HG02623 (cell line): ENCODE results near the gene TAS2R14.

Experiments
- ATAC-seq: cut with Tn5 transposase; IDR thresholded peaks from one replicate; pipeline ENCODE4 v1.9.1; 2021; ENCODE audit warnings: moderate library complexity; ENCODE audit not compliant: unreplicated experiment

TAS2R14 gene, protein sequence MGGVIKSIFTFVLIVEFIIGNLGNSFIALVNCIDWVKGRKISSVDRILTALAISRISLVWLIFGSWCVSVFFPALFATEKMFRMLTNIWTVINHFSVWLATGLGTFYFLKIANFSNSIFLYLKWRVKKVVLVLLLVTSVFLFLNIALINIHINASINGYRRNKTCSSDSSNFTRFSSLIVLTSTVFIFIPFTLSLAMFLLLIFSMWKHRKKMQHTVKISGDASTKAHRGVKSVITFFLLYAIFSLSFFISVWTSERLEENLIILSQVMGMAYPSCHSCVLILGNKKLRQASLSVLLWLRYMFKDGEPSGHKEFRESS

DNA sequence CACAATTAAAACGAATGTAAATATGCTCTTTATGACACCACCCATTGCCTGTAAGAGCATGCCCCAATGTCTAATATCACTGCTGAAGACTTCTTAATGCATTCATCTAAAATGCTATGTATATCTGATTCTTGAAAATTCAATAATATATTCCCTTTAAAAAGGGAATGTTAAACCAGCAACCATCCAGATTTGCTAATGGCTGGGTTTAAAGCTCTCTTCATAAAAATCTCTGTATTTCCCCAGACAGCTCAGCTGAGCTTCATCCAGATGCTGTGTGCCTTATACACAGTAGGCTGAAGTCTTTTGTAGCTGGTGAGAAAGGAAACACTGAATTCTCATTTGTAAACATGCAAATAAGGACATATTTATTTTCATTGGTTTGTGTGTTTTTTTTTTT is at the start of gene TAS2R14:
Gene TAS2R14, minus strand, starts transcription at position 101 of the 400 bp plus-strand sequence. Its CDS starts 56 bp downstream, at position 45.
- no peak for ATAC-seq

DNA sequence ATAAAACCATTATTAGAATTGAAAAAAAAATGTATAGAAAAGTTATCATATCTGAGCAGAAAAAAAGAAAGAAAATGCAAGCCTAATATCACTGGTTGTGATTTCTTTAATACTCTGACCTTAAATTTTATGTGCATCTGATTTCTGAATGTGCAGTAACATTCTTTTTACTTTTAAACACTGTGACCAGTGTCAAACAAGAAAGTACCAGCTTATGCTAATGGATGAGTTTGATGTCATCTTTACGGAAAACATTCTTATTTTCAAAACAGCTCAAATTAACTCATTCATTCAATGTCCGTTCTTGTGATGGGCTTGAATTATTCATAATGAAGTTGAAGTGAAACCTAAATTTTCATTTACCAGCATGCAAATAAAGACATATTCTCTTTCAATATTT is 47.7 kb upstream of the TAS2R14 start, which contains the start of gene TAS2R50:
Gene TAS2R50, minus strand, starts transcription at position 101 of the 400 bp plus-strand sequence. Its CDS starts 52 bp downstream, at position 49.
- ATAC-seq, result no peak

DNA sequence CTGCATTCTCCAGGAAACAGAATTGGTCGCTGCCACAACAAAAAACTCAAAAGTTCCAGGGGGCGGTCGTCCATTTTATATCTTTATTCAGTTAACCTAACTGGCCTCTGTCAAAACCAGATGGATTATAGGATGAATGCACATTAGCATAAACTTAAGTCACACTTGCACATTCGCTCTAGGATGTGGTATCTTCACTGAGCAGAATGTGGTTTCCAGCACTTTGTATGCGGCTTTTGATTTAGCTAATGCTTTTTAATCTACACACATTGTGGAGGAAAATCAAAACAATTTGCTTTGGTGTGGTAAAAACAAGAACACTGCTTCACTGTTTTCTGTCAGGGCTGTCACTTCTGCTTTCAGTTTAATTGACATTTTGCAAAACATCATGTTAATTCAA is 43.2 kb upstream of the TAS2R14 start:
- ATAC-seq, result no peak

DNA sequence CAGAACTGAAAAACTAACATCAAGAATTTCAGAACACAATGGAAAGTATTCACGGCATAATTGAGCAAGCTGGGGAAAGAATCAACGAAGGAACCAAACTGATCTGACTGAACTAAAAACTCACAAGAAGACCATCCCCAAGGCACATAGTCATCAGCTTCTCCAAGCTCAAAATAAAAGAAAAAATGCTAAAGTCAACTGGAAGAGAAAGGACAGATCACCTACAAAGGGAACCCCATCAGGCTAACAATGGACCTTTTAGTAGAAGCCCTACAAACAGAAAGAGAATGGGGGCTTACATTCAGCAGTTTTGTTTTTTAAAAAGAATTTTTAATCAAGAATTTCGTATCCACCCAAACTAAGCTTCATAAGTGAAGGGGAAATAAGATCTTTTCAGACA is 35.9 kb upstream of the TAS2R14 start:
- ATAC-seq, result no peak

DNA sequence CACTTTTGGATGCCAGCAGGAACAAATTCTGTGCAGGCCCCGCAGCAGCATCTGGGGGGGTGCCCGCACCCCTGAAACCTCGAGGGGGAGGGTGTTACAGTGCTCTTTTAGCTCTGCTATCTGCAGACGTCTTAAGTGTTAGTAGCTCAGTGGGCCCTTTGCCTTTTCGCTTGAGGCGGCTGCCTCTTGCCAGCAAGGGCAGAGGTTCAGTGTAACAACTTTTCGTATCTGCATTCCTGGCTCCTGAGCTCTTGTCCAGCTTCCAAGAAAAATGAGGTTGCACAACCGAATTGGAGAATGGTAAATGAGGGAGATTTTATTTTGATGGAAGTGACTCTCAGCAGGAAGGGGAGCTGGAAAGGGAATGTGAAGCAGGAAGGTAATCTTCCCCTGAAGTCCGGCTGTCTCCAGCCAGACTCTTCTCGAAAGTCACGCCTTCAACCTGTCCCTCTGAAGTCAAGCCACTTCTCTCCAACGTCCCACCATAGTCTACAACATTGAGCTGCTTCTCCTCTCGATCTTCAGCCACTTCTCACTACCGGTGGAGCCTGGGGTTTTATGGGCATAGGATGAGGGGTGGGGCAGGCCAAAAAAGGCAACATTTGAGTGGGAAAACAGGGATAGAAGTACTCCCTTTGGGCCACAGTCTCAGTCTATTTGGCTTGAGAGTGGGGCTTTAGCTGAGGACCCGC is 29.8 kb upstream of the TAS2R14 start:
- ATAC-seq, result no peak

DNA sequence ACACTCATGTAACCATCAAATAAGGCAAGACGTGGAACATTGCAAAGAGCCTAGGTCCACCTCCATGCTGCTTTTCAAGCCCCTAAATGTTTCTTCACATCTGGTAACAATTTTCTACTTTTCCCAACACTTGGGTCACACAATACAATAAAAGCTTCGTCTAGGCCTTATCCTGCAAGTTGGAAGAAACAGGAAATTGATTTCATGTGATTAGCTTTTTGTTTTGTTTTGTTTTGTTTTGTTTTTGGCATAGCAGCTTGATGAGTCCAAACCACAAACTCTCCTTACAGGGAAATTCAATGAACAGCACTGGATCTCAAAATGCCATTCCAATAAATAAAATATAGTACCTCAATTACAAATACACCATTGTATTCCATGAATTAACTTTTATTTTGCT is 28.3 kb upstream of the TAS2R14 start:
- no peak for ATAC-seq

DNA sequence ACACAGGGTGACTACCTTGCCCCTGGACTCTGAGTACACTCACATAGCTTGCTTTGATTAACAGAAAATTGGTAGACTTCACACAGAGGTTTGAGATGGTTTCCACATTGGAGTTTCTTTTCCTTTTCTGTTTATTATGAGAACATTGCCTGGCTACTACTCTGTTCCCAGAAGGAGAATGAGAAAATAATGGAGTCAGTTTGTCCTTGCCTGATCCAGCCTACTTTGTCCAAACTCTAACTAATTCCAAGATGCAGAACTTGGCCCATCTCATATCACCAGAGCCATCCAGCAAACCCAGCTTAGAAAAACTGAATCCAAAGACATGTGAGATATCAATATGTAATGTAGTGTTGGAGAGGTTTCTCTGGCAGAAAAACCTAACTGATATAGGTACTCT is 27.3 kb upstream of the TAS2R14 start:
- no peak for ATAC-seq

DNA sequence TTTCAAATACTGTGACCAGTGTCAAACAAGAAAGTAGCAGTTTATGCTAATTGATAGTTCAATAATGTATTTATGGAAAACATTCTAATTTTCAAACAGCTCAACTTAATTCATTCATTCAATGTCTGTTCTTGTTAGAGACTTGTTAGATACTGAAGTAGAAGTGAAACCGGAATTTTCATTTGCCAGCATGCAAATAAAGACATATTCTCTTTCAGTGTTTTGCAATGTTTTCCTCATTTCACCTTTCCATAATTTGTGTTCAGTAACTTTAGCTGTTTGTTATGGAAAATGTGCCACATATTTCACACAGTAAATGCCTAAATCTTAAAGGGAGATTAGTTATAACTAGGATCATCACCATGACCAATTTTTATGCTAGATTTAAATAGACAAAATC is 26.4 kb upstream of the TAS2R14 start:
- no peak for ATAC-seq

DNA sequence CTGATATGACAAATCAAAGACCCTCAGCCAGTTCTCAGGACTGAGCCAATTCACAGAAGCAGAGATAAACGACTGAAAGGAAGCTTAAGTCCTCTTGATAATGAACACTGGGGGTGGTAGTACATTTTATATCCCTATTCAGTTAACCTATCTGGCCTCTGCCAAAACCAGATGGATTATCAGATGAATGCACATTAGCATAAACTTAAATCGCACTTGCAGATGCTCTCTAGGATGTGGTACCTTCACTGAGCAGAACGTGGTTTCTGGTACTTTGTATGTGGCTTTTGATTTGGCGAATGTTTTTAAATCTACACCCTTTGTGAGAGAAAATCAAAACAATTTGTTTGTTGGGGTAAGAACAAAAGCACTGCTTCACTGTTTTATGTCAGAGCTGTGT is 21.1 kb upstream of the TAS2R14 start:
- ATAC-seq, result no peak

DNA sequence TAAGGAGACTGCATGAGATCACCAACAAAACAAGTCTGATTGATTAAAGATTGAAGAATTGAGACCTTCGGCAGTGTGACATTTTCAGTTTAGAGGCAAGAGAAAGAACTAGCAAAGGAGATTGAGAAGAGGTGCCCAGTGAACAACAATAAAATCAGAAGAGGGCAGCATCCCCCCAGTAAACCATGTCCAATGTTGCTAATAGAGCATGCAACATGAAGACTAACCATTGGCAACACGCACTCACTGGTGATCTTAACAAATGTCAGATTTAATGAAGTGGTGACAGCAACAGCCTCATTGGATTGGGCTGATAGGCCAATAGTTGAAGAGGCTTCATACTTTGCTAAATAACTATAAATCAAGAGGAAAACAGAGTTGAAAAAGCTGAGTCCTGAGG is 20.7 kb upstream of the TAS2R14 start:
- ATAC-seq, result no peak

DNA sequence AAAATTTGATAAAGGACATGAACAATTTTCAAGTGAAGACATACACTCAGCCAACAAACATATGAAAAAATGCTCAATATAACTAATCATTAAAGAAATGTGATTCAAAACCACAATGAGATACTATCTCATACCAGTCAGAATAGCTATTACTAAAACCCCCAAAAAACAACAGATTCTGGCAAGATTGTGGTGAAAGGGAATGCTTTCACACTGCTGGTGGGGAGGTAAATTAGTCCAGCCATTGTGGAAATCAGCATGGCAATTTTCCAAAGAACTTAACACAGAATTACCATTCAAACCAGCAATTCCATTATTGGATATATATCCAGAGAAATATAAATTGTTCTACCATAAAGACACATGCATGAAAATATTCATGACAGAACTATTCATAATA is 18.7 kb upstream of the TAS2R14 start:
- no peak for ATAC-seq

DNA sequence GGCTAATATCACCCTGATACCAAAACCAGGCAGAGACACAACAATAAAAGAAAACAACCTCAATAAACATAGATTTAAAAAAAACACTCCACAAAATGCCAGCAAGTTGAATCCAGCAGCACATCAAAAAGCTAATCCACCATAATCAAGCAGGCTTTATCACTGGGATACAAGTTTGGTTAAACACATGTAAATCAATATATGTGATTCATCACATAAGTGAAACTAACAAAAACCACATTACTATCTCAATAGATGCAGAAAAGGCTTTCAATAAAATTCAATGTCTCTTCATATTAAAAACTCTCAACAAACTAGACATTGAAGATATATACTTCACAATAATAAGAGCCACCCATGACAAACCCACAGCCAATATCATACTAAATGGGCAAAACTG is 17.0 kb upstream of the TAS2R14 start:
- no peak for ATAC-seq

DNA sequence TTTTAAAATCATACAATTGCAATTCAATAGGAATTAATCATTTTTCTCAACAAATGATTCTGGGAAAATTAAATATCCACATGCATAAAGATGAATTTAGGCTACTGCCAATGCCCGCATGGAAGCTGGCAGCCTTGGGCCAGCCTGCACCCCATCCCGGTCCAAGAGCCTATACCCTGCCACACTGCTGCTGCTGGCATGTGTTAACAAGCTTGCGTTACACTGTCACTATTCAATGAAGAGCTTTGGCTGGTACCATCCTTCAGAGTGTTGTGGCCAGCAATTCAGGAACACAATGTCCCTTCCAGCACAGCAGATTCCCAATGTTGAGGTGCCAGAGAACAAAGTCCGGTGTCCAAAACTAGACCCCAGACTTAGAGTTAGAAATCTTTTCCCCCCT is 13.6 kb upstream of the TAS2R14 start:
- no peak for ATAC-seq

DNA sequence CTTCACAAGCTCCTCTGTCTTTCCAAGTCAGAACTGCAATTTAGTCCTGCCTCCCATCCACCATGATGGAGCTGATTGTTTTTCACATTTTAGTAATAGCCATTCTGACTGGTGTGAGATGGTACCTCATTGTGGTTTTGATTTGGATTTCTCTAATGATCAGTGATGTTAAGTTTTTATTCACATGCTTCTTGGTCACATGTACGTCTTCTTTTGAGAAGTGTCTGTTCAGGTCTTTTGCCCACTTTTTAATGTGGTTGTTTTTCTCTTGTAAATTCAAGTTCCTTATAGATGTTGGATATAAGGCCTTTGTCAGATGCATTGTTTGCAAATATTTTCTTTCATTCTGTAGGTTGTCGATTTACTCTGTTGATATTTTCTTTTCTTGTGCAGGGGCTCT is 4.1 kb upstream of the TAS2R14 start:
- no peak for ATAC-seq

DNA sequence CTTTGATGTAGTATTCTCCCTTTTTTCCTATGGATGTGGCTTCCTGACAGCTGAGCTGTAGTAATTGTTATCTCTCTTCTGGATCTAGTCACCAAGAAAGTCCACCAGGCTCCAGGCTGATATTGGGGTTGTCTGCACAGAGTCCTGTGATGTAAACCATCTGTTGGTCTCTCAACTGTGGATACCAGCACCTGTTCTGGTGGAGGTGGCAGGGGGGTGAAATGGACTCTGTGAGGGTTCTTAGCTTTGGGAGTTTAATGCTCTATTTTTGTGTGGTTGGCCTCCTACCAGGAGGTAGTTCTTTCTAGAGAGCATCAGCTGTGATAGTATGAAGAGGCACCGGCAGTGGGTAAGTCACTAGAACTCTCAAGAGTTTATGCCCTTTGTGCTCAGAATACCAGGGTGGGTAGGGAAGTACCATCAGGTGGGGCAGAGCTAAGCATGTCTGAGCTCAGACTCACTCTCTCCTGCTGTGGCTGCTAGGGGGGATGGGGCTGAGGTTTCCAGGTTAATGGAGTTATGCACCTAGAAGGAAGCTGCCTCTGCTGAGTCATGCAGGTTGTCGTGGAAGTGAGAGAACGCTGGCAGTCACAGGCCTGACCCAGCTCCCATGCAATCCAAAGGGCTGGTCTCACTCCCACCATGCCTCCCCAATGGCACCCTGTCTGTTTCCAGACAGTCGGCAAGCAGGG is 3.0 kb upstream of the TAS2R14 start:
- ATAC-seq, result no peak

DNA sequence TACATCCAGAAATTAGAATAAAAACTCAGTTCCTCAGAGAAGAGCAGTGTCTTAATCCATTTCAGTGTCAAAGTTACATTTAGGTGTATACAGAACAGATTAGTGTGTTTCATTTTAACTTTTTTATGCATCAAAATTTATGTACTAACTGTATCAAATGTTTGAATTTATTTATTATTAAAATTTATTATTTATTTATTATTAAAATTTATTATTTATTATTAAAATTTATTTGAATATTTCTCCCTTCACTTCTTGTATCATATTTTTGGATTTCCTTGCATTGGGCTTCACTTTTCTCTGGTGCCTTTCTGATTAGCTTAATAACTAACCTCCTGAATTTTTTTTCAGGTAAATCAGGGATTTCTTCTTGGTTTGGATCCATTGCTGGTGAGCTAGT is 2.3 kb upstream of the TAS2R14 start:
- ATAC-seq, result no peak

DNA sequence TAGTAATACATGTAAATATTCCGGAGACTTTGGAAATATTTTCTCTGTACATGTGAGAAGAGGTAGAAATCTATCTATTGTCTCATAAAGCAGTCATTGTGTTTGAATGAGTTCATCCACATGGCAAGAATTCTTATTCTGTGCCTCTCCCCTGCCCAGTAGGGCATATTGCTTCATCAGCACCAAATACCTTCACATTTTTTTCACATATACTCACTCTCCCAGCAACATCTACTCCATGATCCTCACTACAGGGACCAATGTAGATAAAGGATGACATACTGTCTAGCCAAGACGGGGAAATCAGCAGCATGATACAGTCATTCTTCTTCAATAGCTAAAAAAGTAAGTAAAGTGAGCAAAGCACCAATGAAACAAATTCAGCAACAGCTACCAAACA is 1.3 kb upstream of the TAS2R14 start:
- ATAC-seq, result no peak

DNA sequence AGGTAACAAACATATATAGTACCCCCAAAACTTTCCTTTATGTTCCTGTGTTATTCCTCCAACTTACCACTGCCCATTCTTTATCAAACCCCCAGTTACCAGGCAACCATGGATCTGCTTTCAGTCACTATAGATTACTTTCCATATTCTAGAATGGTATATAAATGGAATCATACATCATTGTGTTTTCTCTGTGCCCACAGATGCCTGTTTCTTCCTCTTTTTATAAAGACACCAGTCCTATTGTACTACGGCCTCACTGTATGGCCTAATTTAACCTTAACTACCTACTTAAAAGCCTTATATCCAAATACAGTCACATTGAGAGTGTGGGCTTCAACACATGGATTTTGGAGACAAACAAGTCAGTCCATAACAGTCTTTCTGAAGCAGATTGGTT is 2.6 kb downstream of the TAS2R14 start:
- no peak for ATAC-seq

DNA sequence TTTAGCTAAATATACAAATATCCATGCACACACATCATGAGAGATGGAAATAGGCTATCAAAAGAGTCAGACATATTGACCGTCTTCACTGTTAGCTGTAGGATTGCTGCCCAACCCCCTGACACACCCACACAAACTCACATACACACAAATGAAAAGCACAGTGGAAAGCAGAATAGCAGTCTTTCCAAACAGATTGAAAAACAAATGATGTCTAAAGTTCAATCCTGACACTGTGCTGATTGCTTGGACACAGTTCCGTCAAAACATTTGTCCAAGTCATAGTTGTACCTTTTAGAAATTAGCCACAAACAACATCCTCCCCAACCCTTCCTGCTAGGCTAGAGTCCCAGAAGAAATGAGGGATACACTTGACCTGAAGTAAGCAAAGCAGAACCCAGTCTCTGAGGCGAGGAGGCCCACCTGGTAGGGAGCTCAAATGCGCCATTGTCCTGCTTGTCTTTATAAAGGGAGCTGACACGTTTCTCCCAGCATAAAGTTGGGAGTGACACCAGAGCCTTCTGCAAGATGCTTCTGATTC is 10.2 kb downstream of the TAS2R14 start, which contains the start of gene PRH2:
Gene PRH2, plus strand, starts transcription at position 491 of the 541 bp plus-strand sequence. Its CDS starts 38 bp downstream, at position 529.
- ATAC-seq, result no peak

DNA sequence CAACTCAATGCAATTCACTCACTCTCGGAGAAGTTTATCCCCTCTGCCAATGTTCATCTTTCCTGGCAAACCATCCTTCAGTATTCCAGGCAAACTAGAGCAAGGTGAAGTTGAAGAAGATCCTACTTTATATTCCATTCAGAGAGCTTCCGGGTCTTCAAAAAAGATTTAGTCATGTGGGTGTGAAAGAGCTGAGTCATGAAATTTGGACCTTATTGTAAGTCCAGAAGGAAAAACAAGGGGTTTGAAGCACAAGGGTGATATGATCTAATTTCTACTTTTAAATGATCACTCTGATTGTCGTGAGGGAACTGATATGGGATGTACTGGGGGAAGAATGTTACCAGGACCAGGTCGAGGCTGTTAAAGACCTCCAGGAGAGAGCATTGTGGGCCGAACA is 12.8 kb downstream of the TAS2R14 start:
- ATAC-seq, result no peak

DNA sequence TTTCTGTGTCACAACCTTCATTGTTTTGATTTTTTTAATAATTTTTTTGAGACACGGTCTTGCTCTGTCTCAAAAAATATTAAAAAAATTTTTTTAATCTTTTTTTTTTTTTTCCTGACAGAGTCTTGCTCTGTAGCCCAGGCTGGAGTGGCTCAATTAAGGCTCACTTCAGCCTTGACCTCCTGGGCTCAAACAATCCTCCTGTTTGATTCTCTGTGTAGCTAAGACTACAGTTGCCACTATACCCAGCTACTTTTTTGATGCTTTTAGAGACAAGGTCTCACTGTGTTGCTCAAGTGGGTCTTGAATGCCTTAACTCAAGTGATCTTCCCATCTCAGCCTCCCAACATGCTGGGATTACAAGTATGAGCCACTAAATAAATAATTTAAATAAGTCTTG is 19.3 kb downstream of the TAS2R14 start:
- ATAC-seq, result no peak

DNA sequence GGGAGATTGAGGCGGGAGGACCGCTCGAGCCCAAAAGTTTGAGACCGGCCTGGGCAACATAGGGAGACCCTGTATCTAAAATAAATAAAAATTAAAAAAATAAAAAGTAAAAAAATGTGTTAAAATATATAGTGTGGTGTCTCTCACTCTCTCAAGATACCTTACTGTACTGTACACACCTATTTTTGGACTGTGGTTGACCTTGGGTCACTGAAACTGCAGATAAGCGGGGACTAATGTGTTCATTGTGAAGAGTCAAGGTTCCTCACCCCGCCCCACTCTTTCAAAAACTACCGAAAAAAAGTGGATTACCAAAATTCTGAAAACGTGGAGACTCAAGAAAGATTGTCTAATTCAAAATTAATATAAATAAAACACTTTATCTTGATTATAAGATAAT is 28.7 kb downstream of the TAS2R14 start:
- no peak for ATAC-seq
